Stimulated activated CD4-positive, alpha-beta T cell treated with anti-CD3 and anti-CD28 coated beads, Interleukin-1b, Interleukin-23, amount 100 ng/mL, for 24 hours (primary cell): Measurements from ENCODE around the gene SYNE1.

Experiments
- DNase-seq, 4 experiments: peaks; one replicate each; pipeline ENCODE4 v3.0.0-alpha.2; 2020; ENCODE audit warnings: low read depth in 4 of 4, low spot score in 1 of 4

Gene SYNE1

GRCh38 chr6:152296648-152297376, 340.4 kb downstream of the SYNE1 start:
- DNase-seq: no peak

DNA sequence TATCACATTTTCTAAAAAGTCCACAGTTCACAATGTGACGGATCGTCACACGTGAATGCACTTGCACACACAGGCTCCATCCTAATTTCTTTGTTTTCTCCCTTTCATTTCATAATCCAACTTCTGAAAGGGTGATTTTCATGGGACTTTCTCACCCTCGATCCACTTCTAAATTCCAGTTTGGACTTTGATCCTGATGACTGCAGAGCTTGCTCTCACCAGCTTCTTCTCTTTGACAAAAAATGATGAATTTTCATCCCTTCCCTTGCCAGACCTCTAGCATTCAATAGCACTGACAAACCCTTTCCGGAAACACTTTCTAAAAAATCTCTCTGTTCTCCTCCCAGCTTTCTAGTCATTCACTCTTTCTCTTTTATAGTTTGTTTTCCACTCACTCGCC, 341.2 kb downstream of the SYNE1 start:
- DNase-seq: no peak

DNA sequence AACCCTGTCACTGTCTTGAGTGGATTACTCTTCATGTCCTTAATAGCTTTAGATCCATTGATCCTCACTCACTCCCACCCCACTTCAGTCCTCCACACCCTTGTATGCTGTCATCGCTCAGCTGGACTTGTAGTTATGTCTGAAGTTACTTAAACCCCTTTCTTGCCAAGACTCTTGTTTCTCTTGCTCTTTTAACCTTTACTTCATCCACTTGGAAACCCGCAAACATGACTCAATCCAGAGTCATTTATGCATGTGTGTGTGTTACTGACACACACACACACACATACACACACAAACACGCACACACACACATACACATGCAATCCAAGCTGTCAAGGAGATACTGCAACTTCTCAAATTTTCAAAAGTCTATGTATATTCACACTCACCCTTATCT, 341.8 kb downstream of the SYNE1 start:
- DNase-seq: no peak

GRCh38 chr6:152293404-152293803, 343.8 kb downstream of the SYNE1 start:
- DNase-seq: no peak

DNA sequence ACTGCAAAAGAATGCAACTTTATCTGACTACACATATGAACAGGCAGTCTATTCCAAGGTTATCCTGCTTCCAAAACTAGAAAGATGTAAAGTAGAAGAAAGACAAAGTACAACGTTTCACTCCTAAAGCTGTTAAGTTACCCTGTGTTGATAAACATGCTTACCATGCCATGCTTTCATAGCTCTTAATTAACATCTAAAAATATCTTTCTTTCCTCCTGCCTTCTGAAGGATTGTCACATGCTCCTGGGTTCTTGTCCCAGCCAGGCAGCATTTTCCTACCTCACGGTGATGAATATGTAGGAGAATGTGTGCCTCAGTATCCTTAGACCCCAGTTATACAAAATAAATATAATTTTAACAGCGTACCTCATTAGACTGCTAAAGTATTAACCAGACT, 344.6 kb downstream of the SYNE1 start:
- no peak for DNase-seq

DNA sequence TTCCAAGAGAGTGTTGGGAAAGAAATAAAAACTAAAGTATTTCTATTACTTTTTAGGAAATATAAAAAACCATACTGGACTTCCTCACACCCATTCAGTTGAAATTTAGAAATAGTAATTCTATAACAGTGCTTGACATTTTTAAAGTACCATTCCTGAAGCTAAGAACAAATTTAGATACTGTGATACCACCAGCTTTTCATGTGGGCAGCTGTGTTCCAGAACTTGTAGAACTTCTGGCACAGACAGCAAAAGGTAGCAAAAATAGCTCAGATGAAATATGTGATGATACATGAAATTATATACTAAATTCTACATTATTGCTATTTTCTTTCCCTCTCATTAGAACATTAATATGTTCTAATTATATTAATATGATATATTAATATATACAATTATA, 346.5 kb downstream of the SYNE1 start:
- no peak for DNase-seq

- no peak for DNase-seq
Measured at GRCh38 chr6:152277826-152278329, 359.3 kb downstream of the SYNE1 start.

DNA sequence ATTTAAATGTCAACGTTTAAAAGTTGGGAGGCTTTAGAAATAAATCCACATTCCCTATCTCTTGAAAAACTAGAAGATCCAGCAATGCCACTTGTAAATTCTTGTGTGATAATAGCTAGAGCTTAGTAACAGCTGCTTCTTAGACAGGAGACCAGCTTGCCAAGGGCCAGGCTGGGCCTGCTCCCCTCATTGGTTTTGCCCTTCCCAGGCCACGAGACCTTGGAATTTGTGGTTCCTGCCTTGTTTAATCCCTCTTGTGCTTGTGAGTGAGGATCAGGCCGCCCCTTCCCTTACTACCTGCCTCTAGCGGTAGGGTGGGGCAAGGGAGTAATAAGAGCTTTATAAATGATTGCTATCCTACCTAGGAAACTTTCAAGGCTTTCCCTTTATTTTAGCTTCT, 363.5 kb downstream of the SYNE1 start:
- DNase-seq: no peak

DNA sequence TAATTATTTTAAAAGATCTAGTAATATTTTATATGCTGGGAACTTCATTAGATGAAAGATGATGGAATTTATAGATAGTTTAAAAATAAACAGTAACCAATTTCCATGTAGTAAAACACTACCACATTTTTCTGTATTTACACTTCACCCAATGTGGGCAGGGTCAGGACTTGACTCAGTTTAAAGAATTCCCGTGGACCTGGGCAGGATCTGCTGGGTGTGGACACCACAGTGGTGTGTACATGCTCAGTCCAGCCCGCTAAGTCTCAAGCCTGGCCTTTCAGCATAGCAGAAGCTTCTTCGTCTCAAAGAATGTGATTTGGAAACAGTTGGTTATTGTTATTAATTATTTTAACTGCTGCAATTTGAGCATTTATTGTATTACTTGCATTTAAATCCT, 364.2 kb downstream of the SYNE1 start:
- no peak for DNase-seq

- DNase-seq: no peak
Measured at GRCh38 chr6:152272486-152272885, 364.7 kb downstream of the SYNE1 start.

DNA sequence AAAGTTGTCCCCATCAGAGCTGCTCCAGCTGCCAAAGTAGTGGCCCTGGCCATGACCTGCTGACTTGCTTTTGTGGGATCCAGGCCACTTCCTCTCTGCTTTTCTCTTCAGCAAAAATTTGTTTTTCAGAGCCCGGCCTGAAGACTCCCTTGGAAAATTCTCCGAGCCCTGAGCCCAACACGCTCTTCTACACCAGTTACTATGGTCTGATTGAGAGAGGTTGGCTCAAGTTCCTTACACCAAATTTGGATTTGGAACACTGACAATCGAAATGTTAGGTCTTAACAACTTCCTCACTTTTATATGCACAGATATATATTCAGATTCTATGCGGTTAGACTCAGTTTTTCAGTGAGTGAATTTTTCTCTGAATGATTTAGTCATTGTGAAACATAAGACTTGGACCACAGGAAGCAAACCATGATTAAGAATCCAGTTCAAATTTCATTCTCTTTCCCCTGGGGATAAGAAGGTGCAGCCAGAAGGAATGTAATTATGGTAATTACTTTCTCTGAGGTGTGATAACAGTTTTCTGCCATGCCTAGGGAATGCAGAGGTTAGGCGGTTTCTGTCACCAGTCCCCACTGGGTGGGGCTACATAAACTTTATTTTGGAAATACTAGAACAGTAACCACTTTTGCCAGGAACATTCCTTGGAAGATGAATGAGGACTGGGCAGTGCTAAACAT, 365.2 kb downstream of the SYNE1 start:
- no peak for DNase-seq

DNA sequence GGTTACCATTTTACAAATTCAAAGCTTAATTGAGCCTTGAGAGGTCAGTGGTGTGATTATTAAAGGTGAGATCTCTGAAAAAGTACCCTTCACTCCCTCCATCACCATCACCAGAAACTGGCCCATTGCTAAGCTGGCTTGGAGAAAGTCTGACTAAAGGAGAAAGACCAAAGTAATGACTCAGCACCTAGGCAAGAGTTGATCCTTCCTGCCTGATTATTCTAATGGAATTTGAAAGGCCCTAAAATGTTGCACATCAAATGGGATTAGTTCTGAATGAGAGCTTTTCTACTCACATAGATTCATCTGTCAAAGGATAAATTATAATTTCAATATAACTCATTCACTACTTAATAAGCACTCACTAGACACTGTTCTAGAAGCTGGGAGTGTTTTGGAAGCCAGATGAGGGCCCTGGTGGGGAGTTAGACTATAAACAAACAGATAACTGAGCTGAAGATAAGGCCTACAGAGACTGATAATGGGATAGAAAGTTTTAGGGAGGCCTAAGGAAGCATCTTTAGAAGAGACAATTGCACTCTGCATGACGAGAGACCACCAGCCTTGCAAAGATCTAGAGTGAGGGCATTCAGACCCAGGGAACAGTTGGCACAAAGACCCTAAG, 366.7 kb downstream of the SYNE1 start:
- DNase-seq: no peak

- DNase-seq: no peak
Measured at GRCh38 chr6:152268846-152269442, 368.2 kb downstream of the SYNE1 start.

DNA sequence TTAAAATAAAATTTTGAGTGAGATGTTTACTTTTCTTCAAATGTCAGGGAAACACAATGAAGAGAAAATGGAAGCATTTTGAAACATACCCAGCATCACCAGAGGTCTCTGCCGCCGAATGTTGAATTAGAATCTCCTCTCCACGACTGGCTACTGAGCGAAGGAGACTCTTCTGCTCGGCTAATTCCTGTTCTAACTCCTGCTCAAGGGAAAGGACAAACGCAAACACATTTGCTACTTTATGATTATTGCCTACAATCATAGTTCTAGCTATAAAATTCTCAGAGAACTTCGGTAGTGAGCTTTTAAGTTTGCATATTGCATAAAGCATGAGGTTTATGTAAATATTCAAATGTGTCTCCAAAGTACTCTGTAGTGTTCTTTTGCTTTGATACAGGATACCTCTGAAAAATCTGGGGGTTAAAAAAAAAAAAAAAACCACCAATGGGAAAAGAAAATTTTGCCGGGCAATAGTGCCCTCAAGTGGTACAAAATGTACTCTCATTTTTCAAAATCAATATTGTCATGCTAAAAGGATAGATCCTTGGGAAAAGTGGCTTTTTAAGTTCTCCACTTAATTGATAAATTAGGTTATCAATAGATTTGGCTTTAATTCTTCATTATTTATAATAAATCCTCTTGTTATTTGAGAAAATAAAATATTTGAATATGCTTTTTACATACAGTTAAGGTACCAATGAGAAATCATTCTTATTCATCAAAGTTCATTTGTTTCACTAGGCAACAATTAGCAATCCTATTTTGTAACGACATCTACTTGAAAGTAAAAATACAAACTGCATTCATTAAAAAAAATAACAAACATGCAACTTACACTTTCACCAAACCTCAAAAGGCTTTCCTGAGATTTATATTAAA, 369.0 kb downstream of the SYNE1 start:
- peak in 2 of 4 experiments; percentile 5 for DNase-seq

GRCh38 chr6:152265651-152266050, 371.5 kb downstream of the SYNE1 start:
- DNase-seq: no peak

GRCh38 chr6:152263582-152263981, 373.6 kb downstream of the SYNE1 start:
- no peak for DNase-seq

DNA sequence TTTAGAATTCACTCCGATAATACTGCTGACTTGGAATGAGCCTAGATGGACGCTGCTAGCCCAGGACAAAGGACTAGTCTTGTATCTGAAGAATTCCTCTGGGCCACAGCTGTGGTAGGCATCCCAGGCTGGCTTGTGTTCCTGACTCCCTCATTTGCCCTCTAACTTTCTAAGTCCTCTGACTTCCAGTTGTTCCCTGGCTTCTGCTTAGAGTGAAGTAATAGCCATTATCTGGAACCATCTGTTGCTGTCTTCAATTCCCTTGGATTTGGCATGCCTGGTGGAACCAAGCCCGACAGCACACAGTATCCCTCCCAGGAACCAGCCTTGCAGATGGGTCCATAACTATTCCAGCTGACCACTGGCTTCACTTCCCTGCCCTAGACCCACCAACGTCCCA, 376.0 kb downstream of the SYNE1 start:
- DNase-seq: no peak

DNA sequence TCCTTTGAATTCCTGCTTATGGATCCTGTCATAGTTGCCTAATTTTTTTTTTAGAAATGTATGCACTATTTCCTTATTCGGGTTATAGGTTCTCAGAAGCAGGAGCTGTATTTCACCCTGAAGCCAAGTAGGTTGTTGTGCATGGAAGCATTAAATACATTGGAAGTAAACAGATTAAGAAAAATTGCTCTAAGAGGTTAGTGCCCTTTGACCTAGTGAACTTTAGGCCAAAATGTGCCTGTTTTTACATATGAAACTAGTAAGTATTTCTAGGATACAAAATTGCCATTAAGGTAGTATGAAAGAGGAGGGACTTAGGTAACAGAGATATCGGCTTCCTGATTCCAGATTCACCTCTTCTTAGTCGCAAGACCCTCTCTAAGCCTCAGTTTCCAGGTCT, 377.9 kb downstream of the SYNE1 start:
- no peak for DNase-seq

DNA sequence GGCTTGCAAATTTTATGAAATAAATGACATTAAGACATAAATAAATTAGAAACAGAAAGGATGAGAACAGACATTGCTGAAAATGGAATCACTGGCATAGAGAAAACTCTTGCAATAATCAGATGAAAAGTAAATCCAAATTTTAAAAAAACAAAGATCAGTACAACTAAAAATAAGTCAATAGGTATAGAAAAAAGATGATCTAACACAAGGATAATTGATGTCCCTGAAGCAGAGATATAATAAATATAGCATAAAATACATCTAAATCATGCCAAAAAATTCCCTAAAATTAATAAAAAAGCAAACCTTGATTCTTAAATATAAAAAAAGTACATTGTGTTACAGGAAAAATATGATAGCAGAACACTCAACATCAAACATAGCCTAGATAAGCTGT, 379.6 kb downstream of the SYNE1 start:
- no peak for DNase-seq

DNA sequence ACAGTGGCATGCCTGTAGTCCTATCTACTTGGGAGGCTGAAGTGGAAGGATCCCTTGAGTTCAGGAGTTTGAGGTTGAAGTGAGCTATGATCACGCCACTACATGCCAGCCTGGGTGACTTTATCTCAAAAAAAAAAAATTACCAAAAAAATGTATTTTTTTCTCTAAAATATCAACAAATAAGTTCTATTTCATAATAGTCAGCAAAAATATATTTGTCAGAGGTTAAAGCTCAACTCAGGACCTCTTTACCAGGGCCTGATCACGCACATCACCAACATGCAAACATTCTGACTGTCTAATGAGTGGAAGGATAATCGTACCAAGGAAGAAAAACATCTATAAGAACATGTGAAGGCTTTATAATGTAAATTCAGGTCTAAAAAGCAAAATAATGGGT, 387.0 kb downstream of the SYNE1 start:
- DNase-seq: no peak

- DNase-seq: no peak
Measured at GRCh38 chr6:152248980-152249379, 388.2 kb downstream of the SYNE1 start.
